ENCODE measurements around the gene CAMK1D. TPM values are rescaled to one million over a fixed set of nuclear protein-coding genes. Genes with fewer than 3 reads are reported as not detected.
A peak's percentile ranks its signal among the peaks of the same experiment; 100 is the strongest.
"Not testable (repeated sequence)": the region's sequence is repeated elsewhere in the genome, so short reads cannot be mapped to it uniquely, and the experiment has no call there.

The CAMK1D gene
- total RNA-seq, 1 donor from 2014 or later: 5.2 TPM

GRCh38 chr10:12358863-12359564 lies 9.7 kb downstream of the CAMK1D start:
- no peak for DNase-seq (ENCODE audit: missing footprints)
- intact Hi-C loops (cut with DNase I): no loop called here
- ATAC-seq: peak; percentile 80

- ATAC-seq (no peak), DNase-seq (ENCODE audit: missing footprints) (no peak)
- intact Hi-C loops (cut with DNase I): no loop called here
Measured at GRCh38 chr10:12360461-12360860, 11.1 kb downstream of the CAMK1D start.

GRCh38 chr10:12361115-12361514 lies 11.8 kb downstream of the CAMK1D start:
- DNase-seq (ENCODE audit: missing footprints); ATAC-seq; intact Hi-C loops (cut with DNase I): not testable (repeated sequence)

GRCh38 chr10:12364559-12364958 lies 15.2 kb downstream of the CAMK1D start:
- intact Hi-C loops (cut with DNase I): no loop called here
- DNase-seq (ENCODE audit: missing footprints) (no peak), ATAC-seq (no peak)

- intact Hi-C loops (cut with DNase I): no loop called here
- no peak for ATAC-seq
- no peak for DNase-seq (ENCODE audit: missing footprints)
Measured at GRCh38 chr10:12367272-12367671, 17.9 kb downstream of the CAMK1D start.

GRCh38 chr10:12369982-12370381 lies 20.6 kb downstream of the CAMK1D start:
- DNase-seq (ENCODE audit: missing footprints) (no peak), ATAC-seq (no peak)
- intact Hi-C loops (cut with DNase I): no loop called here

GRCh38 chr10:12372846-12373245 lies 23.5 kb downstream of the CAMK1D start:
- DNase-seq (ENCODE audit: missing footprints) (no peak), ATAC-seq (no peak)
- intact Hi-C loops (cut with DNase I): no loop called here

- ATAC-seq: no peak
- DNase-seq (ENCODE audit: missing footprints): no peak
- intact Hi-C loops (cut with DNase I): no loop called here
Measured at GRCh38 chr10:12375076-12375504, 25.7 kb downstream of the CAMK1D start.

GRCh38 chr10:12376211-12376610 lies 26.9 kb downstream of the CAMK1D start:
- ATAC-seq (no peak), DNase-seq (ENCODE audit: missing footprints) (no peak)
- intact Hi-C loops (cut with DNase I): no loop called here

- intact Hi-C loops (cut with DNase I): no loop called here
- DNase-seq (ENCODE audit: missing footprints) (no peak), ATAC-seq (no peak)
Measured at GRCh38 chr10:12377658-12378290, 28.4 kb downstream of the CAMK1D start.

GRCh38 chr10:12380999-12381398 lies 31.7 kb downstream of the CAMK1D start:
- ATAC-seq (no peak), DNase-seq (ENCODE audit: missing footprints) (no peak)
- intact Hi-C loops (cut with DNase I): no loop called here

GRCh38 chr10:12381536-12382156 lies 32.3 kb downstream of the CAMK1D start:
- peak; percentile 46 for DNase-seq (ENCODE audit: missing footprints)
- ATAC-seq: no peak
- intact Hi-C loops (cut with DNase I): no loop called here

- intact Hi-C loops (cut with DNase I): no loop called here
- ATAC-seq (no peak), DNase-seq (ENCODE audit: missing footprints) (no peak)
Measured at GRCh38 chr10:12382157-12382548, 32.8 kb downstream of the CAMK1D start.

GRCh38 chr10:12382956-12383531 lies 33.7 kb downstream of the CAMK1D start:
- ATAC-seq (no peak), DNase-seq (ENCODE audit: missing footprints) (no peak)
- intact Hi-C loops (cut with DNase I): no loop called here

- intact Hi-C loops (cut with DNase I): no loop called here
- DNase-seq (ENCODE audit: missing footprints) (no peak), ATAC-seq (no peak)
Measured at GRCh38 chr10:12384906-12385305, 35.6 kb downstream of the CAMK1D start.

GRCh38 chr10:12387561-12388210 lies 38.3 kb downstream of the CAMK1D start:
- DNase-seq (ENCODE audit: missing footprints) (no peak), ATAC-seq (no peak)
- intact Hi-C loops (cut with DNase I): no loop called here

GRCh38 chr10:12388671-12389070 lies 39.3 kb downstream of the CAMK1D start:
- DNase-seq (ENCODE audit: missing footprints) (no peak), ATAC-seq (no peak)
- intact Hi-C loops (cut with DNase I): no loop called here

- intact Hi-C loops (cut with DNase I): no loop called here
- DNase-seq (ENCODE audit: missing footprints): no peak
- ATAC-seq: peak; percentile 68
Measured at GRCh38 chr10:12389154-12389734, 39.9 kb downstream of the CAMK1D start.

GRCh38 chr10:12390733-12391132 lies 41.4 kb downstream of the CAMK1D start:
- ATAC-seq (peak; percentile 69), DNase-seq (ENCODE audit: missing footprints) (no peak)
- intact Hi-C loops (cut with DNase I): no loop called here
